Bronchial epithelial cell (primary cell): ENCODE data around the gene AUH. TPM values are rescaled to one million over a fixed set of nuclear protein-coding genes. Genes with fewer than 3 reads are reported as not detected.

ENCODE experiments used
- DNase-seq: peaks from one replicate; pipeline ENCODE4 v3.0.0-alpha.2; 2010; ENCODE audit warnings: low read depth
- FAIRE-seq: peaks from 2 replicates; lab custom pipeline; 2011; peaks lifted over from hg19 to GRCh38; lab: Jason Lieb, UNC
- H3K27me3 ChIP-seq: 2 replicates; pipeline ENCODE4 v1.5.1; 2011; ENCODE audit warnings: low read length; ENCODE audit not compliant: control insufficient read depth, insufficient read depth
- H3K36me3 ChIP-seq: 2 replicates; pipeline ENCODE4 v1.5.1; 2011; ENCODE audit warnings: low read length; ENCODE audit not compliant: control insufficient read depth, insufficient read depth
- H3K4me3 ChIP-seq: 2 replicates; pipeline ENCODE4 v1.5.1; 2011; ENCODE audit warnings: mild to moderate bottlenecking, low read depth, low read length, control low read depth
- CTCF ChIP-seq: IDR thresholded peaks from 2 replicates; pipeline ENCODE4 v1.5.1; 2011; ENCODE audit warnings: mild to moderate bottlenecking, moderate library complexity, low read length, control low read depth, inconsistent platforms; ENCODE audit not compliant: insufficient read depth, severe bottlenecking
- total RNA-seq: library from RNA; depleted of rRNA; stranded (reverse); fragments of >200 nt; gene quantifications from 2 replicates; pipeline ENCODE4 v1.2.1, GENCODE V29; 2014

Gene AUH
- total RNA-seq, 1 donor from 2014 or later = 16.8 TPM

DNA sequence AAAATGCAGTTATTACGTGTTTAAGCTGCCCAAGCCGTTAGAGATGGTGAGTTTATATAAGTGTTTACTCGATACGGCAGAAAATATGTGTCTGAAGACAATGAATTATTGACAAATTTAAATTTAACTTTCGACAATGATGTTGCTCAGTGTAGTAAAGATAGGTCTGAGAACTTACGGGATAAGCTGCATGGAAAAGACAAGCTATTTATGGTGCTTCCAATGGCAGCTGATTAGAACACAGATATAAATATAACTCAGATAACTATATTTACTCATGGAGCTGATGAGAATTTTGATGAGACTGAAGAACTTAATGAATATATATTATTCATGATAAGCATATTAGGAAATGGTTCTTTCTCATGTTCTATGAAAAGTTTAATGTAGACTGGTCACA, 139.3 kb downstream of the AUH start:
- FAIRE-seq (no peak), DNase-seq (no peak)
- H3K36me3 ChIP-seq = no peaks in the 10 kb centered on the region
- no peaks in the 10 kb centered on the region for H3K27me3 ChIP-seq
- no peak for TF ChIP-seq CTCF
- H3K4me3 ChIP-seq = no peak overlapping the region

DNA sequence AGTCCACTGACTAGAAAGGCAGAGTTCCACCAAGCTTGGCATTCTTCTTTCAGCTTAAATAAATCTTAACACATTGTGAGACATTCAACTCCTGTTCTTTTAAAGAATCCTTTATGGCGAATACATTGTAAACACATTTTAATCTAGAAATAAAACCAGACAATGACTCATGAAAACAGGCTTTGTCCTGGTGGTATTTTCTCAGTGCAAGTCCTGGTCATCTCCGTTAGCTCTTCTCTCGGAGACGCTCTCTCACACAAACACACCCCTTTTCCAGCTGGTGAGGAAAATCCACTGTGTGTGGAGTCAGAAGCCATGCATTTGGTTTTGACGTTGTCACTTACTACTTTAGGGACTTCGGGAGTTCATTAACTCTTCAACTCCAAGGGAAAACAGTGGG, 140.4 kb downstream of the AUH start:
- H3K36me3 ChIP-seq = no peaks in the 10 kb centered on the region
- no peak for TF ChIP-seq CTCF
- no peaks in the 10 kb centered on the region for H3K27me3 ChIP-seq
- no peak overlapping the region for H3K4me3 ChIP-seq
- no peak for DNase-seq
- FAIRE-seq = no peak

DNA sequence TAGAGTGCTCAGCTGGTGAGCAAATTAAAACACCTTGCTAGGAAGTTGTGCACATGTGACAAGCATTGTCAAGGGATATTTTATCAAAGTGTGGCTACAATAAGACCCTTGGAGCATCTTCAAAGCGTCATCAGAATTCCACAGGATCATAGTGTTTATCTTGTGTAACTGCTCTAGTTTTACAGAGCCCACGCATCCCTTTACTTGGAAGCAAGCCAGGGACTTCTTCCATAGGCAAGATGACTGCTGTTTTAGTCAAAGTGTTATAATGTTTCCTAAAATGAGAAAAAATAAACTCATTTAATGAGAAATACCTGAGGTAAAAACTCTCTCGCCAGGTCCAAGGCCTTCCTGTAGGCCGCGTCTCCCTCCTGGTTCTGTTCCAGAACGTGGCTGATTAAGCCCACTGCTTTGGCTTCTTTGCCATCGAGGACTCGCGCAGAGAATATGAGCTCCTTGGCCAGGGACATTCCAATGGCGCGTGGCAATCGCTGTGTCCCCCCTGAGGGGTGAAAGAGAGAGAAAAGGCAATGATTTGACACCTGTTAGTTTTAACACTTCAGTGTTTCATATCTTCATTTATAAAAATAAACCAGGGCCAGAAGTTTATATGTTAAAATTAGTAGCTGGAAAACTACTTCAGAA, 141.1 kb downstream of the AUH start:
- peak; percentile 75 for FAIRE-seq
- Histone ChIP-seq H3K4me3 (no peak overlapping the region), H3K27me3 (no peaks in the 10 kb centered on the region), H3K36me3 (no peaks in the 10 kb centered on the region)
- no peak for DNase-seq
- no peak for TF ChIP-seq CTCF

DNA sequence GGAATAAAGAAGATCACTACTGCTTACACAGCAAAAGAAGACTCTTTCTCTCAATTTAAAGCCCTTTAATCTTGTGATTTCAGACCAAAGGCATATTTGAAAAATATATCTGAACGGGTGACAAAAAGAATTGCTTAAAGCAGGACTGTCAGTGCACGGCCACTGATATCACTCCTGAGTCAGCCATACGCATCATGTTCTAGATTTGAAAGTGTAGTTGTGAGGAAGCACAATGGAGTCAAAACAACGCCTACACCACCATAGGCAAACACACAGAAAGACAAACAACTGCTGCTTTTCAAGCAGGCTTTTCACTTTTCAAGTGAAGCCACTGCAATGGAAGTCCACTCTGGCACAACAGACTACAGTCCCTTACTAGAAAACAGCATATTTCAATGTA, 141.7 kb downstream of the AUH start:
- Histone ChIP-seq H3K4me3 (no peak overlapping the region), H3K36me3 (no peaks in the 10 kb centered on the region), H3K27me3 (no peaks in the 10 kb centered on the region)
- FAIRE-seq = no peak
- TF ChIP-seq CTCF = no peak
- DNase-seq = no peak

GRCh38 chr9:91219557-91219956, 142.2 kb downstream of the AUH start:
- TF ChIP-seq CTCF = no peak
- H3K4me3 ChIP-seq = no peak overlapping the region
- no peak for FAIRE-seq

DNA sequence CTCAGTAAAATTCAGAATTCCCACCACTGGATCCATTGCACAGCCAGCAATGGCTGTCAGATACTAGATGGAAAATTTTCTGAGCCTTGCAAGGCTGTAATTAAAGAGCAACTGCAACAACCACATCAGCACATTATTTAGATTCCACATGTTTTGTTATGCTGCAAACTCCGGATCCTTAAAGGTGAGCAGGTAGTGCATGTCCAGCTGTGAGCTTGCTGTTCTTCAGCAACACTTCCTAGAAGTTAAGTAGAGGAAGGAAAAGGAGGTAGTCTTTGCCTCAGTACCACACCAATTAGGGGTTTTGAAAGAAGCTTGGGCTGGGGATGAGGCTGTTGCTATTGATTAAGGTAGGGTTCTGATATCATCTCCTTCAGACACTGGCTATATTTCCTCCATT, 144.3 kb downstream of the AUH start:
- Histone ChIP-seq H3K36me3 (no peaks in the 10 kb centered on the region), H3K27me3 (no peaks in the 10 kb centered on the region), H3K4me3 (no peak overlapping the region)
- FAIRE-seq (no peak), DNase-seq (no peak)
- TF ChIP-seq CTCF = no peak

More at GRCh38 chr9:91219557-91219956, 142.2 kb downstream of the AUH start:
- Histone ChIP-seq H3K27me3 (no peaks in the 10 kb centered on the region), H3K36me3 (no peaks in the 10 kb centered on the region)
- DNase-seq = no peak
